Peyer's patch (tissue), 4 donors: ENCODE measurements around the gene UBE2V1. TPM values are rescaled to one million over a fixed set of nuclear protein-coding genes. Genes with fewer than 3 reads are reported as not detected.

ENCODE experiments used
- DNase-seq, 3 donors: peaks; one replicate each; pipeline ENCODE4 v3.0.0-alpha.2; 2017 to 2019
- H3K27ac ChIP-seq, 4 donors: fragments of 200-600 bp; sonication (generic); one replicate each; pipeline ENCODE4 v1.5.1; 2016 to 2019
- H3K27me3 ChIP-seq, 2 donors: fragments of 200-600 bp; sonication (generic); one replicate each; pipeline ENCODE4 v1.5.1; 2019
- H3K36me3 ChIP-seq, 3 donors: fragments of 200-600 bp; sonication (generic); one replicate each; pipeline ENCODE4 v1.5.1; 2016 to 2019
- H3K4me1 ChIP-seq, 4 donors: fragments of 200-600 bp; sonication (generic); one replicate each; pipeline ENCODE4 v1.5.1; 2016 to 2019
- H3K4me3 ChIP-seq, 4 donors: fragments of 200-600 bp; sonication (generic); 1 replicate in 3 of 4; 2 replicates in 1 of 4; pipeline ENCODE4 v1.5.1; 2016 to 2019; ENCODE audit warnings: mild to moderate bottlenecking in 1 of 4
- H3K9me3 ChIP-seq, 4 donors: fragments of 200-600 bp; sonication (generic); one replicate each; pipeline ENCODE4 v1.5.1; 2016 to 2019; ENCODE audit warnings: mild to moderate bottlenecking in 1 of 4
- POLR2A ChIP-seq, 2 donors: fragments of 450-650 bp; IDR thresholded peaks; one replicate each; pipeline ENCODE4 v1.5.1; 2017; ENCODE audit warnings: antibody characterized with exemption in 2 of 2, mild to moderate bottlenecking in 2 of 2, moderate library complexity in 2 of 2
- total RNA-seq, 4 donors: library from RNA; depleted of rRNA; stranded (reverse); fragments of >200 nt; gene quantifications; one replicate each; pipeline ENCODE4 v1.1.0, GENCODE V29; 2016
- TF ChIP-seq, protein P1 (sequence below), 6 experiments: fragments of 450-650 bp in 4 of 6; fragments of 200-600 bp in 2 of 6; sonication (generic) in 1 of 6; IDR thresholded peaks; one replicate each; pipeline ENCODE4 v1.5.1; 2017 to 2019; ENCODE audit warnings: antibody characterized with exemption in 6 of 6, mild to moderate bottlenecking in 3 of 6, moderate library complexity in 1 of 6

UBE2V1 gene
- total RNA-seq, 4 donors from 2014 or later = 94.4 to 111 (median 105) TPM

DNA sequence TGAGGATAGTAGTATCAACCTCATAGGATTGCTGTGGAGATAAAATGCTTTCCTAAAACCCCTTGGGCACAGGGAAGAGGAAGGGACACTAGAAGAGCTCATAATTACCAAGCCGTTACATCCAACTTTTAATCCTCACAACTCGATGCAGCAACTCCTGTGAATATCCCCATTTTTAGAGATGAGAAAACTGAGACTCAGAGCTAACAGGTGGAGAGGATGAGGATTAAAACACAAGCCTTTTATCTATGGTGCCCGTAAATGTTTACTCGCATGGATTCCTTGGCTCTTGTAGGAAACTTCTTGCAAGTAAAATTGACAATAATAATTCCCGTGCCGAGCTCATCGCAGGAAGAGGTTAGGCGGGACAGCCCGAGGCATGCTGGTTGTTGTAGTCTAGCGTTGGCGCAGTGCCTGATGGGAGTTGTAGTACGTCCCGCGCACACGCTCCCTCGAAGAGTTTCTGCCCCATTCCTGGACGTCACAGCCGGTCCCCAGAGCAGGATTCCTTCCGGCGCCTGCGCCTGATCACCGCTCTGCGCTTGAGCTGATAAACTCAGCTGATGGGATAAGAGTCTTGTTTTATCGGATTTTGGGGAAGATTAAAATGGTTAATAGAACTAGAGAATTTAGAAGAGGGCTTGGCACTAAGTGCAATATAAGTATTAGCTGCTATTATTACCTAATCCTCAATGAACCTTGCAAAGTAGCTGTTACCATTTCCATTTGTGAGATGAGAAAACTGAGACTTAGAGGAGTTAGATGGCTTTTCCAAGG is 2.8 kb upstream of the UBE2V1 start:
- Histone ChIP-seq H3K4me3 (peak overlapping the region; percentile 23 to 68 (median 42)), H3K27me3 (no peaks in the 10 kb centered on the region), H3K4me1 (peaks cover 13 to 39% (median 20%) of the 10 kb centered on the region in 4 donors), H3K9me3 (no peaks in the 10 kb centered on the region), H3K27ac (peak overlapping the region; percentile 13 to 77 (median 64)), H3K36me3 (no peaks in the 10 kb centered on the region)
- DNase-seq = peak; percentile 96 to 99 (median 96)
- TF ChIP-seq, protein P1, sequence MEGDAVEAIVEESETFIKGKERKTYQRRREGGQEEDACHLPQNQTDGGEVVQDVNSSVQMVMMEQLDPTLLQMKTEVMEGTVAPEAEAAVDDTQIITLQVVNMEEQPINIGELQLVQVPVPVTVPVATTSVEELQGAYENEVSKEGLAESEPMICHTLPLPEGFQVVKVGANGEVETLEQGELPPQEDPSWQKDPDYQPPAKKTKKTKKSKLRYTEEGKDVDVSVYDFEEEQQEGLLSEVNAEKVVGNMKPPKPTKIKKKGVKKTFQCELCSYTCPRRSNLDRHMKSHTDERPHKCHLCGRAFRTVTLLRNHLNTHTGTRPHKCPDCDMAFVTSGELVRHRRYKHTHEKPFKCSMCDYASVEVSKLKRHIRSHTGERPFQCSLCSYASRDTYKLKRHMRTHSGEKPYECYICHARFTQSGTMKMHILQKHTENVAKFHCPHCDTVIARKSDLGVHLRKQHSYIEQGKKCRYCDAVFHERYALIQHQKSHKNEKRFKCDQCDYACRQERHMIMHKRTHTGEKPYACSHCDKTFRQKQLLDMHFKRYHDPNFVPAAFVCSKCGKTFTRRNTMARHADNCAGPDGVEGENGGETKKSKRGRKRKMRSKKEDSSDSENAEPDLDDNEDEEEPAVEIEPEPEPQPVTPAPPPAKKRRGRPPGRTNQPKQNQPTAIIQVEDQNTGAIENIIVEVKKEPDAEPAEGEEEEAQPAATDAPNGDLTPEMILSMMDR (IDR thresholded peaks at IDR 0.05) = no peak
- no peak for TF ChIP-seq POLR2A (IDR thresholded peaks at IDR 0.05)

GRCh38 chr20:50115041-50115512 is 2.1 kb upstream of the UBE2V1 start:
- H3K4me3 ChIP-seq = peak overlapping the region; percentile 23 to 68 (median 42)
- peaks cover 18 to 46% (median 26%) of the 10 kb centered on the region in 4 donors for H3K4me1 ChIP-seq
- DNase-seq = no peak

GRCh38 chr20:50113420-50114224 is 672 bp upstream of the UBE2V1 start:
- Histone ChIP-seq H3K4me3 (peak overlapping the region; percentile 81 to 98 (median 94)), H3K4me1 (peaks cover 19 to 58% (median 28%) of the 10 kb centered on the region in 4 donors)

More at GRCh38 chr20:50115041-50115512, 2.1 kb upstream of the UBE2V1 start:
- Histone ChIP-seq H3K36me3 (no peaks in the 10 kb centered on the region), H3K27me3 (no peaks in the 10 kb centered on the region), H3K27ac (peak overlapping the region in 3 of 4 donors; percentile 4 to 77 (median 59)), H3K9me3 (no peaks in the 10 kb centered on the region)
- no peak for TF ChIP-seq POLR2A (IDR thresholded peaks at IDR 0.05)
- TF ChIP-seq, protein P1 (IDR thresholded peaks at IDR 0.05) = no peak

GRCh38 chr20:50111829-50112495 is 988 bp downstream of the UBE2V1 start:
- Histone ChIP-seq H3K9me3 (no peaks in the 10 kb centered on the region), H3K4me3 (peak overlapping the region; percentile 81 to 98 (median 94)), H3K36me3 (no peaks in the 10 kb centered on the region), H3K4me1 (peaks cover 19 to 67% (median 28%) of the 10 kb centered on the region in 4 donors), H3K27ac (peak overlapping the region; percentile 91 to 99 (median 95)), H3K27me3 (no peaks in the 10 kb centered on the region)
- peak in 1 of 3 donors; percentile 40 for DNase-seq
- TF ChIP-seq POLR2A (IDR thresholded peaks at IDR 0.05) = no peak
- TF ChIP-seq, protein P1 (IDR thresholded peaks at IDR 0.05) = no peak

More at GRCh38 chr20:50113420-50114224, 672 bp upstream of the UBE2V1 start:
- Histone ChIP-seq H3K36me3 (no peaks in the 10 kb centered on the region), H3K27ac (peak overlapping the region; percentile 91 to 99 (median 95)), H3K9me3 (no peaks in the 10 kb centered on the region), H3K27me3 (no peaks in the 10 kb centered on the region)
- no peak for DNase-seq
- no peak for TF ChIP-seq POLR2A (IDR thresholded peaks at IDR 0.05)
- TF ChIP-seq, protein P1 (IDR thresholded peaks at IDR 0.05) = no peak
